HG03159 (cell line): ENCODE results near the gene MND1.

Source experiments
- ATAC-seq: cut with Tn5 transposase; IDR thresholded peaks from one replicate; pipeline ENCODE4 v1.9.1; 2021; ENCODE audit warnings: mild to moderate bottlenecking, moderate library complexity; ENCODE audit not compliant: unreplicated experiment

MND1 gene

GRCh38 chr4:153344131-153345011, at the start of gene MND1:
TSS of gene MND1 (plus strand) at chr4:153344688. CDS start at chr4:153344738, 50 bp downstream.
- ATAC-seq = peak; percentile 84

DNA sequence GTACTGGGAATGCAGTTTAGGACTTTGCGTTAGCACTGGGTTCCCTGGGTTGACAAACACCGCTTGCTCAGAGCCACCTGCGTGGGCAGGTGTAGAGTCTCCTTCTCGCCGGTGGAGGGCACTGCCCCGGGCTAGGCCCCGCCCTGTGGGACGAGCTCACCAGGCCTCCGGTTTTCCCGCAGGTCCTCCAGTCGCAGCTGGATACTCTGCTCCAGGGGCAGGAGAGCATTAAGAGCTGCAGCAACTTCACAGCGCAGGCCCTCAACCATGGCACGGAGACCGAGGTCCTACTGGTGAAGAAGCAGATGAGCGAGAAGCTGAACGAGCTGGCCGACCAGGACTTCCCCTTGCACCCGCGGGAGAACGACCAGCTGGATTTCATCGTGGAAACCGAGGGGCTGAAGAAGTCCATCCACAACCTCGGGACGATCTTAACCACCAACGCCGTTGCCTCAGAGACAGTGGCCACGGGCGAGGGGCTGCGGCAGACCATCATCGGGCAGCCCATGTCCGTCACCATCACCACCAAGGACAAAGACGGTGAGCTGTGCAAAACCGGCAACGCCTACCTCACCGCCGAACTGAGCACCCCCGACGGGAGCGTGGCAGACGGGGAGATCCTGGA, 49.2 kb upstream of the MND1 start:
- ATAC-seq = no peak

GRCh38 chr4:153296040-153296823, 48.3 kb upstream of the MND1 start:
- ATAC-seq = no peak

DNA sequence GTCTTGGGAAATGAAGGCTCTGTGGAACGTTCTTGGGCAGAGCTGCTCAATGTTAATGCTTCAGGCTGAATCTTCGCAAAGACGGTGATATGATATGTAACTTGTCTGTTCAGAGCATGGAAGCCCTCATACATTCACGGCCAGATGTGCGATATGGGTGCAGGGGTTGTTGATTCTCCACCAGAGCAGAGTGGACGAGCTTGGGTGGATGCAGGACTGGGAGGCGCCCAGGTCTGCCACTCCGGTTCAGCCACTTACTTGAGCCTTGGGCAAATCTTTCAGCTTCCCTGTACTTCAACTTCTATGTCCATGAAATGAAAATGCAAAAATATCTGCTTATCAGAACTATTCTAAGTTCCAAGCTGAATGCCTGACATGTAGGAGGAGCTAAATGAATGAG, 47.4 kb upstream of the MND1 start:
- no peak for ATAC-seq

DNA sequence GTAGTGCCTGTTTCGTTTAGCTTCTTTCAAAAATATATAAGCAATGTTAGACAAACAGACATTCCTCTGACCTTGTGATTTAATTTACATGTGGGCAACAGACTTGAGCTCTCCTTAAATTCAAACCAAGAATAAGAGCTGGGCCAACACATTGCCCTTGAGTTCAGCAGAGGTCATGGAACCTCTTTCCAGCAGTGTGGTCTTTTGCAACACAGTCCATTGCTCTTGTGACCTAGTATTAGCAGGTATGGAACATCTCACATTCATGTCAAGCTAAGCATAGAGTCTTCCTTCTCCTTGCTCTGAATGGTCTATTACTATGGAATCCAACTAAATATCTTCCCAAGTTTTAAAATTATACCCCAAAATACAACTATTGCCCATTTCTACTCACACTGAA, 33.7 kb upstream of the MND1 start:
- ATAC-seq = no peak

GRCh38 chr4:153314915-153315314, 29.6 kb upstream of the MND1 start:
- no peak for ATAC-seq

DNA sequence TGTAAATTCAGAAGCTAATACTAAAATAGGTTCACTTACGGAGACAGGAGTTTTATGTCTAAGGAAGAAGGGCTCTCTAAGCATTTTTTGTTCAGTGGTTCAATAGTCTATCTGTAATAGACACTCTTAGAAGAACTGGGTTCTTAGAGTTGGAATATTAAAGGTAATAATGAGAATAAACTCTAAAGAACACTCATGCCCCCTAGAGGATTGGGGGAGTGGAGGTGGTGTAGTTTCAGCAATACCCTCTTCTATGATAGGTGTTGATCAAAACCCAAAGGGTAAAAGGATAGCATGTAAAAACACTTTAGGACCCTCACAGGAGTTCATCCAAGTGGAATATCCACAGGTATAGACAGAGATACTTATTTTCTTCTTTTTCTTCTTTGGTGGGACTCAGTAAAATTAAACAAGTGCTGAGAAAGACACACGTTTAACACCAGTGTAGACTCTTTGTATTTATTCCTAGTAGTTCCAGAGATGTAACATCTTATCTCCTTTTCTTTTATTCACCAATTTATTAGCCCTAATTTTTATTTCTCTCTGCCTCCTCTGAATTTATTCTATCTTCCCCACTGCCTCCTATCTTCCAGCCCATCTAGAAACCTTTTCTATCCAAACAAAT, 25.7 kb upstream of the MND1 start:
- no peak for ATAC-seq

GRCh38 chr4:153322791-153323190, 21.7 kb upstream of the MND1 start:
- no peak for ATAC-seq

GRCh38 chr4:153324046-153324445, 20.4 kb upstream of the MND1 start:
- ATAC-seq = no peak

DNA sequence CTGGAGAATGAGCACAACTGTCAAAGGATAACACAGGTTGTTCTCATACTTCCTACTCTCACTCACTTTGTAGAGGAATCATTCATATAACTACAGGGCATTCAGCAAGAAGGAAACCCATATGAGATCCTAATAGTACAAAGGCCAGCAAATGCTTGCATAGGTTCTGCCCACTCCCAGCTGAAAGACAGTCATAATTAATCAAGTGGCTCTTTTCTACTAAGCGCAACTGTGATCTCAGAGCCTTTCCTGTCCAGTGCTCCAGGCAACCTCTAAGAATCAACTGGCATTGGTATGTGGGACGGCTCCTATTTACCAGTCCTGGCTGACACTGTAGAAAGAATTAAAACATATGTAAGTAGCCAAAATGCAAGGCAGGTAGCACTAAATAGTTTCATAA, 18.9 kb upstream of the MND1 start:
- no peak for ATAC-seq

GRCh38 chr4:153326513-153326912, 18.0 kb upstream of the MND1 start:
- no peak for ATAC-seq

DNA sequence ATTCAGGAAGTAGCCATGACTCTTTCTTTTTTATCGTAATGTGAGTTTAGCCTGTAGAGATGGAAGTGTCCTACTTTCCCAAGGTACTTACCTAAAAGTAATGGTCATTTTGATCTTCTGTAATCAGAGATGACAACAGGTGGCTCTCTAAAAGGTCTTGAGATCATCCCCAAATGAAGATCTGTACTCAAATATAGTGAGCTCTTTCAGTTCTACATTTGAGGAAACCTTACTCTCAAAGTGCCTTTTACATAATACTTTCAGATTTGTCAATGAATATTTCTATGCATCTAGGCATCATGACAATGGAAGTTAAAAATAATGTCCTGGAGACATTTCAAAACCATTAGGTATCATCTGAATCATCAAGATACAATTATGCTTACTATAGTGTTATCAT, 17.2 kb upstream of the MND1 start:
- ATAC-seq = peak; percentile 52

- ATAC-seq = no peak
Measured at GRCh38 chr4:153332936-153333335, 11.6 kb upstream of the MND1 start.

DNA sequence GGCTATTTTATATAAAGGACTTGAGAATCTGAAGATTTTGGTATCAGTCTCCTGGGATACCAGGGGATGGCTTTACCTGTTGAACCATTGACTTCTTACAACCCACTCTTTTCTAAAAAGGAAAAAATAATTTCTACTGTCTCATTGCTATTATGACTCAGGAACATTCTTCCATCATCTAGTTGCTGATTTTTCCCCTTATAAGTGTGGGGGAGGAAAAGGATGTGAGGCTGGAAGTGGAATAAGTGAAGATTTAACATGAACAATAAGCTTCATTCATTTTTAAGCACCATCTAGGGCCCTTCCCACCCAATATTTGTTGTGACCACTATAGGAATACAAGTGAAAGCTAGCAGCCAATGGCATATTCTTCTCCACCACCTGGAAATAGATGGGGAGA, 10.6 kb upstream of the MND1 start:
- ATAC-seq = no peak

DNA sequence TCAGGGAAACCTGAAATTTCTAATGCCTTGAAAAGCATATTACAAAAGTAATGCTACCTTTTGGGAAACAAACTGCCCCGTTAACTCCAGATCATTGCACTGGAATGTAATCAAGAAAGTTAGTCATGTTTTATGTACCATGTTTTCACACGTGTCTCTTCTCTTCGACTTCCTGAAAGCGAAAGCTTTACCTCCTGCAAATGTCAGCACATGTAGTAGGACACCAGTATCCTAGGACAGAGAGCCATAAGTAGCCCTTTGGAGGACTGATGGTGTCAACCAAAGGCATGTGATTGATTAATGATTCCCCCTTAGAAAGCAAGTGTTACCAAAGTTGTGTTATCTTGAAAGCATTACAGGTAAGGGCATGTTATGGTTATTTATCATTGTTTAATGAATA, 8.8 kb upstream of the MND1 start:
- ATAC-seq = no peak

DNA sequence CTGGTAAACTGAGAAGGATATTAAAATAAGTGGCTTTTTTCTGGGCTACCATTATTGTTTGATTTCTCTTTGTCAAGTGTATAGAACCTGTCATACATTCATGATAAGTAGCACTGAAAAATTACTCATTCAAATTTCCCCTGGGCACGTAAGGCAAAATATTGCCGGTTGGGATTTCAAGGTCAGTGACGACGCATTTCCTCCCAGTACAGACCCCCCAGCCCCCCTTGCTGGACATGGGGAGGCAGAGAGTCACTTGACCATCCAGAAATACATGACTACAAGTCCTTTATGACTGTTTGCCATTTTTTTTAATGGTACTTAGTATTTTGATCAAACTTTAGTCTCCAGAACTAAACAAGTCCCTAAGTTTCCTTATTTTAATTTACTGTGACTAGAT, 6.8 kb upstream of the MND1 start:
- ATAC-seq = no peak

DNA sequence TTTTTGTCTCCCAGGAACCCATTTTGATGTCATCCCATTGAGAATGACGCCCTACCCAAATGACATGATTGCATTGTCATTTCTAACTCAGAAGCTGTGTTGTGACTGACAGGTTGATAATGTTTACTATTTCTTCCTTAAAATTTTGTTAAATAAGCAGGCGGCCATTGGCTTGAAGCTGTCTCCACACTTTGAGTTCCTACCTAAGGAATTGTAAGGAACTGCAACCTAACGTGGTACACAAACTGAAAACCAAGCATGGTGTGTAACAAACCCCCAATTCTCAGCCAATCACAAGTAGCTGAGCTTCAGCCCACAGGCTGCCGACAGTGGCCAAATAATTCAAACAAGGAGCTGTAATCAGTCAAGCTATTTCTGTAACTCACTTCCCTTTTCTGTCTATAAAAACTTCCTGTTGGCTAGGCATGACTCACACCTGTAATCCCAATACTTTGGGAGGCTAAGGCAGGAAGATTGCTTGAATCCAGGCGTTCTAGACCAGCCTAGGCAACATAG, 2.9 kb upstream of the MND1 start:
- no peak for ATAC-seq

- no peak for ATAC-seq
Measured at GRCh38 chr4:153342751-153343552, 1.5 kb upstream of the MND1 start.

DNA sequence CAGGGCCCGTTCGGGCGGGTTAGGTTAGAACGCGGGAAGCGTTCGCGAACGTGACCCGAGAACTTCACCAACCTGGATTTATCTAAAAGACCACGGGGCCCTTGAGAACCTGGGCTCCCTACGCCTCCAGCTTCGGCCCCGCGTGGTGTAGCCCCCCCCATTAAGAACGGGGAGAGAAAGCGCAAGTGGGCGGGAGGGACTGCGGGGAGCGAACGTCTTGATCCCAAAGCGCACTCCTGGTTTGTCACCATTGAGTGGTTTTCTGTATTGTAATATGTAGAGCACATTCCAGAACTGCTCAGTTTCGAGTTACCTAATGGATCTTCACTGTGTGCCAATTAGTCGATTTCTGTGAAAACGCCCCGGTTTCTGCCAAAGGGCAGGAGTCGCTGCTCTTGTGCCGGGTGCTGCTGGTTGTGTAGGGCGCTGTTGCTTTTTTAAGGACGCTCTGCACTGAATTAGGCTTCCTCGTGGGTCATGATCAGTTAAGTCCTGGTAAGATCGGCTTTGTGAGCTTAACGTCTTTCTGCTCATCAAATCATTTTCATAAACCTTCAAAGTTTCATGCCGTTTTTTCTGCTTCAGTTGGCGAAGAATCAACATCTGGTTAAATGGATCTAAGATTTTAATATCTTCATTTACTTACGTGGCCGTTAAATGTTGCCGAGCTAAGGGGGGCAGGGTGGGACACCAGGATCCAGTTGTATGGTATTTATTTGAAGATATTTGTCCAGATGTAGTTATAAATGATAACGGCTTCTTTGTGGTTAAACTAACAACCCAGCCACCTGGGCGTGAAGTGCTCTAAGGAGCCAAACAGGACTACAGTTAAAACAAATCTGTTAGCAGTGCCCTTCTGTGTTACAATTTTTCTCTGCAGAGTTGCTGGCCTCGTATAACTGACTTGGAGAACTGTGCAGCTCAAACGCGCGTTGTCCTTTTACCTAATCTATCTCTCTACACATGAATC, 809 bp downstream of the MND1 start:
- peak; percentile 28 for ATAC-seq
